GM18519 (cell line): Measurements from ENCODE around the gene IGLL5.

Experiments used
- ATAC-seq: cut with Tn5 transposase; IDR thresholded peaks from one replicate; pipeline ENCODE4 v1.9.1; 2021; ENCODE audit warnings: mild to moderate bottlenecking, moderate library complexity; ENCODE audit not compliant: unreplicated experiment, low FRiP score

Gene IGLL5

GRCh38 chr22:22924369-22925145, 36.9 kb downstream of the IGLL5 start:
- no peak for ATAC-seq

- no peak for ATAC-seq
These were observed 37.7 kb downstream of the IGLL5 start for GRCh38 chr22:22925146-22925804.

DNA sequence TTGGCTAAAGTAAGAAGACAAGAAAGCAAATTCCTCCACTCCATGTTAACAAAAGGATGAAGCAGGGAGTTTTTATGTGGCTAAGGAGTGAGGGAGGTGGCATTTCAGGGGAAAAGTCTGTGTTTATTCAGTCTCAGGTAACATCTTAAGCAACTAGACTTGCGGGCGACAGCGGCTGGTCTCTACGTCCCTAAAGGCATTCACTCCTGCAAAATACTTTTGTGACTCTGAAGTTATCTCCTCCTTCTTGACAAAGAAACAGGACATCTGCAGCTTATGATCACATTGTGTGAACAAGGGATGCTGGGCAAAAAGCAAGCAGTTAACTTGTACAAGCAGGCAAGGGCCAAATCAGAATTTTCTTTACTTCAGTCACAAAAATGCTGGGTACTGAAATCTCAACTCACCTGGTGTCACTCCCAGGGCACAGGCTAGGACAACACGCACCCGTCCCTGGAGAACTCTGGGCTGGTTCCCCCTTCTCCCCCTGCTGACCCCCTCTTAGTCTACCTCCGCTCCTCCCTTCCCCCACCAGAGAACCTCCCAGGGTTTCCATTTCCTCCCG, 38.3 kb downstream of the IGLL5 start:
- ATAC-seq: no peak

GRCh38 chr22:22926370-22927195, 39.0 kb downstream of the IGLL5 start:
- ATAC-seq: no peak

DNA sequence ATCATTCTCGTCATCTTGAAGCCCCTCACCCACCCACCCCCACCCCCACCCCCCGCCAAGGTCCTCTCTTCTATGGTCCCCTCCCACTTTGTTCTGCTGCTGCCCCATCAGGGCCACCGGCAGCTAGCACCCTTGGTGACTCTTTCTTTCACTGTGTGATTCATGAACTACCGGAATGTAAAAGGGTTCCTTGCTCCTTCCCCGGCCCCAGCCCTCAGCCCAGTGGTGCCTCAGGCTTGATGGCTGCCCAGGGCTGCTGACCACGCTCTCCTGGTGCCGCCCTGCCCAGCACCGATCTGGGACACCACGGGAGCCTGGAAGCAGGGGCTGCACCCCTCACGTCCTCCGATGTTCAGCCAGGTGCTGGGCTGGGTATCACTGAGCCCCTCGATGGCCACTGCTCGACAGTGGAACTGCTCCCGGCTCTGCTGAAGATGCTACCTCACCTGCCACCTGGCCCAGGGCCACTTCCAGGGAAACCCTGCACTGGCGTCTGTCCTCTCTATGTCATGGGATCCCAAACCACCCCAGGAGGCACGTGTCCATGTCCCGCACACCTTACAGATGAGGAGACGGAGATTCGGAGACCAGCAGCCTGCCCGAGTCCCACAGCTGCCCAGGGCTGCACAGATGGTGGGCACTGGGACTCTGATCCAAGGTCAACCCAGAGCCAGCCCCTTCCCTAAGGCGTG, 39.7 kb downstream of the IGLL5 start:
- ATAC-seq: no peak

DNA sequence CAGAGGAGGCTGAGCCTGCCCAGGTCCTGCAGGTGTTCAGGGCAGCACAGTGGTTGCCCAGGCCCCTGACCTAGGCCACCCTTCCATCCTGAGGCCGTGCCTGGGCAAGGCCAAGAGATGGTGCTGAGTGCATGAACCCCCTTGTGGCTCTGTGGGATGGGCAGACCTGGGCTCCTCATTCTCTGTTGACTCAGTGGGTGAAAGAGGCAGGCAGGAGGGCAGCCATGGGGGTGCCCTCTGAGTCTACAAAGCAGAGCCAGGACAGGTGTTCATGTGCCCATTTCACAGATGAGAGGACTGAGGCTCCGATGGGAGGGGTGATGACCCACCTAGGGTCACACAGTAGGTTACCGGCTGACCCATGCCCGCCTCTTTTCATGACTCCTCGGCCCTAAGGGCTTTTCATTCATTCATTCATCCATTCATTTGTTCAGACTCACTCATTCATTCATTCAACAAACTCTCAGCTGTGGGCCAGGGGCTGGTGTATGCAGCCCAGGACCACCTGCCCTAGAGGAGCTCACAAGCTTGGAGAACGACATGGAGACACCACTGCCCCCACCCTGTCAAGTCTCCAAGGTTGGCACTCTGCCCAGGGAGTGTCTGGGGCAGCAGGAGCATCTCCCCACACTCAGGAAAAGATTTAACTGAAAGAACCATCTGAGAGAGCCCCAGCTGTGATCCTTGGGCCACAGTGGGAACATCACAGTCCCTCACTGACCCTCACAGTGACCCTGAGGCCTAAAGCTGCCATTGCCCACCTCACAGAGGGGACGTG, 40.5 kb downstream of the IGLL5 start:
- ATAC-seq: no peak

DNA sequence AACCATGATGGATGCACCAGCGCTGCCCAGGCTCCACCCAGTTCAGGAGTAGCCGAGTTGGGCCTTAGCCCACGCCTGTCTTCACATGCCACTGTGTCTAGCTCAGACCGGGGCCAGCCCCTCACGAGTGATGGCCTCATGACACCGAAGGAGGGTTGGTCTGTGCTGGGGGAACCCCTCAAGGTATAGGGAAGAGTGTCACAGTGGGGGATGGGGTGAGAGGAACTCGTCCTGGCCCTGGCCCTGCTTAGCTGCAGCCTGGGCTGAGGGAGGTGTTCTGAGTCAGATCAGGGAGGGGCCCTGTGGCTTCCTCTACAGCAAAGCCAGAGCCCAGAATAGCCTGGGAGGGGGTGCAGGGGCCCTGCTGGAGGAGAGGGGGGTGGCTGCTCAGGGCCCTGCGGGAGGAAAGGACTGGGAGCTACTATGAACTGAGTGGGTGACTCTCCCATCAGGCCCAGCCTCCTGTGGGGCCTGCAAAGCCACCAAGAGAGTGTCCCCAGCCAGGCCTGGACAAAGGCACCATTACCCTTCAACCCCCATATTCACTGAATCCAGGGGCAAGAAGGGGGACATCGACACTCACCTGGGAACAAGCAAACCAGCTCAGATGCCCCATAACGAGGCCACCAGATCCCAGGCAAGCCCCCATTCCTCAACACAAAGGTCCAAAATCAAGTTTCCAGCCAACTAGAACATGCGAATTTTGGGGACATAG, 41.2 kb downstream of the IGLL5 start:
- peak; percentile 66 for ATAC-seq

GRCh38 chr22:22929381-22930221, 42.0 kb downstream of the IGLL5 start:
- ATAC-seq: no peak

DNA sequence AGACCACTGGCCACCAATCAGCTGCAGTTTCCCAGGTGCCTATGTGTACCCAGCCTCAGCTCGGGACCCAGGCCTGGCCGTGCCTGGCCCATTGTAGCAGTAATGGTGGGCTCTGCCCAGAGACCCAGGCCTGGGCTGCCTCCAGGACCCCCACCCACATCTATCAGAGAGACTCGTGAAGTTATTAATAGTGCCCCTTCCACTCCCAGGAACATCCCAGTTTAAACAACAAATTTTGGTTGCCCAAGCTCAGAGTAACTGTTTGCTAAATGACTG, 42.5 kb downstream of the IGLL5 start:
- ATAC-seq: no peak

DNA sequence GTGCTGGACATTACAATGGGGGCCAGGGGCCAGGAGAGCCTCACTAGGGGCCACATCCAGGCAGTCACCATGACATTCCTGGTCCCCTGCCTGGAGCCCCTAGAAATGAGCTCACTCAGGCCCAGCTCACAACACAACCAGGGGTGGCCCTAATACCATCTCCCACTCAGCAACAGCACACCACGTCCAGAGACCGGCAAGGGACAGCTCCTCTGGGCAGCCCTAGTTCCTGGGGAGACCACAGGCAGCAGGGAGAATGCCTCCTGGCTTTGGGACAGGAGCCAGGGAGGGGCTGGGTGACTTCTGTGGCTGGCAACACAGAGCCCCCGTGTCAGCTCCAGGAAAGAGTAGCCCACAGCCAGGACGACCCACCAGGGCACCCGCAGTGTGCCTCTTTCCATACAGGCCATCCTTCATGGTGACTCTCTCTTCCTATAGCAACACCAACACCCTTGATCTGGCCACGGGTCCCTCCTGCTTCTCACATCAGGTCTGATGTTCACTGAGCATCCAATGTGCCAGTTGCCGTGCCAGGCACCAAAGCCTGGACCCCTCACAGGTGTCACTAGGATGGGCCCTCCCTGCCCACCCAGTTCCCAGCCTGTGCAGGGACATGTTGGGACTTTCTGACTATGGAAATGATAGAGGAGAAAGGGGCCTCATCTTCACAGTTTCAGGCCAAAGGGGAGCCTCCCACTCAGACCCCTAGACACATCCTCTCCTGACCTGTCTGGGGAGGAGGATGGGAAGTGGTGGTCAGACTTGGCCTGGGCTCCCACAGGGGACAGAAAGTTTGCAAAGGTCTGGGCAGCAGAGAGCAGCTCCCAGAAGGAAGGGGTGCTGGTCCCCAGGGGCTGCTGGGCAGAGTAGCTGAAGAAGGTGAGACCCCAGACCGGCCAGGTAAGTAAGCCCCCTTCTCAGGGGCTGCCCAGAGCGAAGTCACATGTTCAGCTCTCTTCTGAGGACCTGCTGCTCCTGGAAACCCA, 43.2 kb downstream of the IGLL5 start:
- no peak for ATAC-seq

- no peak for ATAC-seq
These were observed 44.1 kb downstream of the IGLL5 start for GRCh38 chr22:22931557-22932270.

DNA sequence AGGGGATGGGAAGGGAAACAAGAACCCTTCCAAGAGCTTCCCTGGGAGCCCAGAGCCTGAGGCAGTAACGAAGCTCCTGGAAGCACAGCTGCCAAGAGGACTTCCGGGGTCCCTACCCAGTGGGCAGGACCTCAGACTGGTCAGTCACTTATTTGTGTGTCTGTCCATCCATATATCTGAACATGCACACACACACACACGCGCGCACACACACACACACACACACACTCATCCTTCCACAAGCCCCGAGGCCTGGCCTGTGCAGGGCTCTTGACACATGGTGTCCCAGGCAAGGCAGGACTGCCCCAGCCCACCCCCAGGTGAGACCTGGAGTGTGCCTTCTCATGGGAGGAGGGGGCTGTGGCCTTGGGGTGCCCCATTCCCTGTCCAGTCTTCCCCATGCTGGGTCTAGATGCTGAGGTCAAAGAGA, 44.9 kb downstream of the IGLL5 start:
- no peak for ATAC-seq

- no peak for ATAC-seq
These were observed 45.6 kb downstream of the IGLL5 start for GRCh38 chr22:22933100-22933806.

DNA sequence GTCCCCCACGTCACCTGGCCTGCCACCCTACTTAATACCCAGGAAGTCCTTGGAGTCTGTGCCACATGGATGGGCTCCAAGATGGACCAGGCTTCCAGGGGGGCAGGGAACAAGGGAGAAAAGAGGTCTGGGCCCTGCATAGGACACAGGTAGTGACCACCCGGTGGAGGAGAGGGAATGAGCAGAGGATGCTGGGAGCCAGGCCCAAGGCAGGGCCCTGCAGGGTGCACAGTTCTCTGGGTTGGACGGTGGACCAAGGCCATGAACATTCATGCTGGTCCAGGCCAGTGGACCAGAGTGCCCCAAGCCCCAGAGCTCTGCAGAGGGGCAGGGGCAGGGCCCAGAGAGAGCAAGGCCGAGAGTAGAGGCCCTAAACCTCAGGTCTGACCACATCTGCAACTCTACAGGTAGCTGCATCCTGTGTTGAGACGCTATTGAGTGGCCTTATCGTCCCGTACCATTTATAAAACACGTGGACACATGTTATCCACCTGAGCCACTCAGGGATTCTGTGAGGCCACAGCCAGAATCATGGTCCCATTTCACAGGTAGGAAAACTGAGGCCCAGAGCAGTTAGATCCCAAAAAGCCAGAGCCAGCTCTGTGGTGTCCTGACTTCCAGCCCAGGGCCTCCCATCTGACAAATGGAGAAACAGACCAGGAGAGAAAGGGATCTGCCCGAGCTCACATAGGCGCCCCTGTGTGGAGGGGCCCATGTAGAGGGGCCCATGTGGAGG, 46.4 kb downstream of the IGLL5 start:
- no peak for ATAC-seq

DNA sequence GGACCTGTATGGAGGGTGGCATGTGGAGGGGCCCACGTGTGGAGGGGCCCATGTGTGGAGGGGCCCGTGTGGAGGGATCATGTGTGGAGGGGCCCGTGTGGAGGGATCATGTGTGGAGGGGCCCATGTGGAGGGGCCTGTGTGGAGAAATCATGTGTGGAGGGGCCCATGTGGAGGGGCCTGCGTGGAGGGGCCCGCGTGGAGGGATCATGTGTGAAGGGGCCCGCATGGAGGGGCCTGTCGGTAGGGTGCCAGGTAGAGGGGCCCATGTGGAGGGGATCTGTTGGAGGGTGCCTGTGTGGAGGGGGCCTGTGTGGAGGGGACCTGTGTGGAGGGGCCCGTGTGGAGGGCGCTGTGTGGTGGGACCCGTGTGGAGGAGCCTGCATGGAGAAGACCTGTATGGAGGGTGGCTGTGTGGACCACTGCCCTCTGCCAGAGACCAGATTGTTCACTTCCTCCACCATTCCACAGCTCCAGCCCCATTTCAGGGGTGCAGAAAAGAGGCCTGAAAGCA, 47.0 kb downstream of the IGLL5 start:
- ATAC-seq: no peak
